ENCODE results near the gene NAV2. TPM values are rescaled to one million over a fixed set of nuclear protein-coding genes. Genes with fewer than 3 reads are reported as not detected.

NAV2 gene
- total and polyA plus RNA-seq, 11 donors = 7.6 to 46.5 (median 20.2) TPM

GRCh38 chr11:19808076-19808911 lies 95.7 kb downstream of the NAV2 start:
- intact Hi-C loops (cut with DNase I) = loop anchor here in 8 of 10 donors (2.0 to 10.0 kb wide), 6 partner anchors 51 to 251 kb away; no protein-coding TSS in a partner anchor

GRCh38 chr11:19810852-19811251 lies 98.2 kb downstream of the NAV2 start:
- ATAC-seq (no peak), DNase-seq (no peak)
- H3K27ac ChIP-seq = no peak overlapping the region
- H3K4me1 ChIP-seq = peaks cover 0 to 70% (median 34%) of the 10 kb centered on the region in 12 donors
- no peaks in the 10 kb centered on the region for H3K27me3 ChIP-seq
- no peaks in the 10 kb centered on the region for H3K36me3 ChIP-seq
- TF ChIP-seq POLR2A (IDR thresholded peaks at IDR 0.05) (no peak), CTCF (IDR thresholded peaks at IDR 0.05) (no peak)
- 83 to 87% (median 86%) methylated on average over 4 of the region's 4 CpGs for WGBS, 4 donors
- H3K9me3 ChIP-seq = no peaks in the 10 kb centered on the region
- no peak overlapping the region for H3K4me3 ChIP-seq
- intact Hi-C loops (cut with DNase I) = loop anchor here in 2 of 10 donors (5.0 kb wide), 2 partner anchors 91 to 249 kb away; no protein-coding TSS in a partner anchor

More at GRCh38 chr11:19808076-19808911, 95.7 kb downstream of the NAV2 start:
- H3K4me3 ChIP-seq = no peak overlapping the region
- DNase-seq = no peak
- no peak overlapping the region for H3K27ac ChIP-seq
- peaks cover 0 to 65% (median 24%) of the 10 kb centered on the region in 12 donors for H3K4me1 ChIP-seq
- no peaks in the 10 kb centered on the region for H3K9me3 ChIP-seq
- H3K27me3 ChIP-seq = no peaks in the 10 kb centered on the region
- TF ChIP-seq CTCF (IDR thresholded peaks at IDR 0.05) (peak in 8 of 12 donors; percentile 8 to 55 (median 38)), POLR2A (IDR thresholded peaks at IDR 0.05) (no peak)
- WGBS, 4 donors = 85 to 98% (median 91%) methylated on average over 1 of the region's 1 CpG
- no peaks in the 10 kb centered on the region for H3K36me3 ChIP-seq
- no peak for ATAC-seq

GRCh38 chr11:19811380-19811779 lies 98.7 kb downstream of the NAV2 start:
- no peak for TF ChIP-seq CTCF (IDR thresholded peaks at IDR 0.05)
- no peak for TF ChIP-seq POLR2A (IDR thresholded peaks at IDR 0.05)
- DNase-seq = no peak
- H3K27me3 ChIP-seq = no peaks in the 10 kb centered on the region
- no peak overlapping the region for H3K4me3 ChIP-seq
- H3K9me3 ChIP-seq = no peaks in the 10 kb centered on the region
- WGBS, 4 donors = 73 to 83% (median 80%) methylated on average over 1 of the region's 1 CpG
- H3K27ac ChIP-seq = no peak overlapping the region
- no peak for ATAC-seq
- intact Hi-C loops (cut with DNase I) = loop anchor here in 2 of 10 donors (5.0 kb wide), 2 partner anchors 91 to 249 kb away; no protein-coding TSS in a partner anchor
- peaks cover 0 to 75% (median 35%) of the 10 kb centered on the region in 12 donors for H3K4me1 ChIP-seq
- no peaks in the 10 kb centered on the region for H3K36me3 ChIP-seq

- WGBS, 4 donors = 88 to 100% (median 98%) methylated on average over 1 of the region's 1 CpG
- intact Hi-C loops (cut with DNase I) = loop anchor here in 2 of 10 donors (5.0 kb wide), 2 partner anchors 90 to 250 kb away; no protein-coding TSS in a partner anchor
- Histone ChIP-seq H3K9me3 (no peaks in the 10 kb centered on the region), H3K27ac (no peak overlapping the region), H3K4me1 (peaks cover 0 to 75% (median 37%) of the 10 kb centered on the region in 12 donors), H3K4me3 (no peak overlapping the region), H3K27me3 (no peaks in the 10 kb centered on the region), H3K36me3 (no peaks in the 10 kb centered on the region)
- ATAC-seq = no peak
- no peak for DNase-seq
- TF ChIP-seq CTCF (IDR thresholded peaks at IDR 0.05) (no peak), POLR2A (IDR thresholded peaks at IDR 0.05) (no peak)
Measured at GRCh38 chr11:19812096-19812495, 99.5 kb downstream of the NAV2 start.
